ENCODE measurements around the gene PIK3R5.

PIK3R5 gene

DNA sequence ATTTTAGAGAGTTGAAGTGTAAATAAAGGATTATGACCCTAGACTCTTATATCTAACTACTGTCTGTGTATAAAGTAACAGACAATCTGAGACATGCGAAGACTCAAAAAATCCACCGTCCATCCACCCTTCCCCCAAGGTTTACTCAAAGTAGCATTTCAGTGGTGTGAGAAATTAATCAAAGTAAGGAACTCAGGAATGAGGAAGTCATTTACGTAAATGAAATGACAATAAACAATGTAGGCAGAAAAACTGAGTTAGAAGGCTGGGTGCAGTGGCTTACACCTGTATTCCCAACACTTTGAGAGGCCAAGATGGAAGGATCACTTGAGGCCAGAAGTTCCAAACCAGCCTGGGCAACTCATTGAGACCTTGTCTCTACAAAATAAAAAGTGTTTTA, 36.1 kb upstream of the PIK3R5 start:
- TF ChIP-seq GATA2 (IDR thresholded peaks at IDR 0.05; ENCODE audit: low read depth, low read length) = no peak
- TF ChIP-seq GATA3 (IDR thresholded peaks at IDR 0.05; ENCODE audit: low read depth, low read length) = no peak

DNA sequence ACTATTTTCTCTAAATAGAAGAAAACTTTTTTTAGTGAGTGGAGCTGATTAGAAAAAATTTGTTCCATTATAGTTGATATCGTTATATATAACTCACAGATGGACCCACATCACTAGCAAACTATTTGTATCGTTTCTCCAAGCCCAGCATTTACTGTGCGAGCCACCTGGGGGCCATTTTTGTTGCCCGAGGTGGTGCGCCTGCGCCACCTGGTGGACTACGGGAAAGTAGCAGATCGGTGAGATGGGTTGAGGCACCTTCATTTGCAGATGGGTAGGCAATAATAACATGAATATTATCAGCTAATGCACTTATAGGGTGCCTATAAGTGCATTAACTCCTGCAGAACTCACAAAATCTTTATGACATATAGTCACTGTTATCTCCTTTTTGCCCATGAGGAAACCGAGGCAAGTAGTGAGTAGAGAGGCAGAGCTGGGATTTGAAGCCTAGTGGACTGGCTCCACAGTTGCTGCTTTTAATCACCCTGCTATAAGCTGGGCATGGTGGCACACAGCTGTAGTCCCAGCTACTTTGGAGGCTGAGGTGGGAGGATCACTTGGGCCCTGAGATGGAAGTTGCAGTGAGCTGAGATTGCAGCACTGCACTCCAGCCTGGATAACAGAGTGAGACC, 32.6 kb upstream of the PIK3R5 start:
- no peak for TF ChIP-seq GATA3 (IDR thresholded peaks at IDR 0.05; ENCODE audit: low read depth, low read length)

DNA sequence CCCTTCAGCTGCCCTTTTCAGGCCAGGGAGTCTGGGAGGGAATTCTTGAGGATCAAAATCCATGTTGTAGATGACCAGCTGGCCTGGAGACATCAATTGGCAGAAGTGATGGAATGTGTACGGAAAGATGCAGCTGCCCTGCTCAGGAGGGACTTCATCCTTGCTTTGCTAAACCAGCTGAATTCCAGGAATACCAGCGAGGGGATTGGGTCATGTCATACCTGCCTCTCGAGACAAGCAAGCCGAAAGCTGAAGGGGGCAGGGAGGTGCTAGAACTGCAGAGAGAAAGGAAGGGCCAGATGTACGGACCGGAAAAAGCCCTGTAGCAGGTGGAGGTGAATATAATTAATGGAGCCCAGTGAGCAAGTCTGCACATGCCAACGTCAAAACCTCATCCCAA, 30.2 kb upstream of the PIK3R5 start:
- TF ChIP-seq GATA2 (IDR thresholded peaks at IDR 0.05; ENCODE audit: low read depth, low read length) (no peak), GATA3 (IDR thresholded peaks at IDR 0.05; ENCODE audit: low read depth, low read length) (no peak)

DNA sequence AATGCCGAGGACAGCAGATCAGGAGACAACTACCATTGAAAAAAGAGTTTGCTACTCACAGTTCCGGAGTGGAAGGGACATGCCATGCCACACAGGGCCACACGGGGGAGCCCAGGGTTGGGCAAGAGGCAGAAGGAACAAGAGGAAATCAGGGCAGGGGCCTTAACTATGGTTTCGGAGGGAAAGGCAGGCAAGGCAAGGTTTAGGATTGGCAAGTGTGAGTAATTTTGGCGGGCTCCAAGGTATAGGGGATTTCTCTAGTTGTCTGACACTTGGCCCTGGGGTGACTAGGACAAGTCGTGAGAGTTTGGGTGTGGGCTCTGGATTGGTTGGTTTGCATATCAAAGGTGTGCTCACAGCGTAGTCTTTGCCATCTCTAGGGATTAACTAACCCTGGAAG, 28.8 kb upstream of the PIK3R5 start:
- TF ChIP-seq GATA2 (IDR thresholded peaks at IDR 0.05; ENCODE audit: low read depth, low read length) = no peak
- TF ChIP-seq GATA3 (IDR thresholded peaks at IDR 0.05; ENCODE audit: low read depth, low read length) = no peak

DNA sequence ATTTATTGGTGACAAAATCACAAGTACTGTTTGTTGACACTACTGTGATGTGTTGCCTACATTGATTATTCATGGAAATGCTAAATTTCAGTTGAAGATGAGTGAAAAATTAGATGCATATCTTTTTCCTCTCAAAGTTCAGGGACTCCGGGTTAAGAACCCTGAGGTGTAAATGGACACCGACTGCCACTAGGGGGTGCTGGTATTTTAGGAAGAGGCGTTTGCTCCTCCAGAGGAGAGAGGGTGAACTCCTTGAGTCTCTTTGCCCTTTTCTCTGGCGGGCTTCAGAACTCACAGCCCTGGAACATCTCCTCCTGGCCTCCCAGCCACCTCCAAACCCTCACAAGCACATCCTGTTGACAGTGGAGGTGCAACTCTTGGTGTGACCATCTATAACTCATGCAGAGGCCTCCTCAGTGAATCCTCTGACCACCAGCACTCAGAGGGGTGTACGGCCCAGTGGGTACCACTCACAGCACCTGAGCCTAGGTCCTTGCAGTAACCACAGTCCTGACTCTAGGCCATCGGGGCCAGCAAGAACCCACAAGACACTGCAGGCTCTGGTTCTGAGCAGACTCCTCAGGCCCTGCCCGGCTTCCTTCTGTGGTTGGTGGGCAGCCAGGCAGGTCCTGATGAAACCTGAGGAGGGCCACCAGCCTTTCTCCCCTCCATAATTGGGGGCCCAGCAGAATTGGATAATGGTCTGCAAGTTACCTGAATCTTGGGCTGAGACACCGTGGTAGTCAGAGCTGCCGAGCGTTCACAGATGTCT, 26.2 kb upstream of the PIK3R5 start:
- TF ChIP-seq GATA3 (IDR thresholded peaks at IDR 0.05; ENCODE audit: low read depth, low read length) (no peak), GATA2 (IDR thresholded peaks at IDR 0.05; ENCODE audit: low read depth, low read length) (no peak)

DNA sequence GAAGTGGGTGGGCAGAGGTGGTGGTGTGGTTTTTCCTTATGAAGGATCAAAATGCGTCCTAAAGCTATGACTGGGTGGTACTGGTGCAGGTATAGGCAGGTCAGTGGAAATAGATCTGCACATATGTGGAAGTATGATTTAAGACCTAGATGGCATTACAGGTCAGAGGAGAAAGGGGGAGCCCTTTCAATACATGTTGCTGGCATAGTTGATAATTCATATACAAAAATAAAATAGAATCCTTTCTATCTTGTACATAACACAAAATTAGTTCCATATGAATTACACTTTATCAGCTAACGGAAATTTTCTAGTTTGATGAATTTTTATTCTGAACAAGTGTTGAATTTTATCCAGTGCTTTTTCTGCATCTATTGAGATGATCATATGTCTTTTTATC, 20.8 kb upstream of the PIK3R5 start:
- TF ChIP-seq GATA2 (IDR thresholded peaks at IDR 0.05; ENCODE audit: low read depth, low read length) = no peak
- TF ChIP-seq GATA3 (IDR thresholded peaks at IDR 0.05; ENCODE audit: low read depth, low read length) = no peak

DNA sequence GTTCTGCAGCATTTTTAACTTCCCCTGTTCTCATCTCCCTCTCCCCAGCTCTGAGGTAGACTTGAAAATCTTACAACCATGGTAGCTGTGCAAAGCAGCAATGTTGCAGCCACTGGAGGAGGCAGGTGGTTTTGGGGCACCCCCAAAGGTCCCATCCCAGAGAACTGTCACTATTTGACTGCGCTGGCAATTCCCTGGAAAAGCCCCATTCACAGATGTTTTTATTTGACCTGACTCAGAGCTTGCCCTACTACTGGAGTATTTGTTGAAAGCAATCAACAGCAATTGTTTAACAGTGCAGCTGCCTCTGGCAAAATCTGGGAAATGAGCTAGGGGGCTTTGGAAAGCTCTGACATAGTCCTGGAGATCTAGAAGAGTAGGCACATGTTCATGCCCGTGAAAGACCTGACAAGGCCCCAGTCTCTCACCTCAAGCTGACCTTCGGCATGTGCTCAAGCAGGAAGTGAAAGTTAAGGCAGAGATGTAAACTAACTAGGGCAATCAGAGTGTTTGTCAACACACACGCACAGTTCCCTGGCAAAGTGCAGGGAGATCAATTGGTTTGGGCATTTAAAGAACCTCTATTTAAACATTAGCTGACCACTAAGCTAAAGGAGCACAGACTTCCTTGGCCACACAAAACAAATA, 19.7 kb upstream of the PIK3R5 start:
- TF ChIP-seq GATA2 (IDR thresholded peaks at IDR 0.05; ENCODE audit: low read depth, low read length) = no peak
- TF ChIP-seq GATA3 (IDR thresholded peaks at IDR 0.05; ENCODE audit: low read depth, low read length) = no peak

DNA sequence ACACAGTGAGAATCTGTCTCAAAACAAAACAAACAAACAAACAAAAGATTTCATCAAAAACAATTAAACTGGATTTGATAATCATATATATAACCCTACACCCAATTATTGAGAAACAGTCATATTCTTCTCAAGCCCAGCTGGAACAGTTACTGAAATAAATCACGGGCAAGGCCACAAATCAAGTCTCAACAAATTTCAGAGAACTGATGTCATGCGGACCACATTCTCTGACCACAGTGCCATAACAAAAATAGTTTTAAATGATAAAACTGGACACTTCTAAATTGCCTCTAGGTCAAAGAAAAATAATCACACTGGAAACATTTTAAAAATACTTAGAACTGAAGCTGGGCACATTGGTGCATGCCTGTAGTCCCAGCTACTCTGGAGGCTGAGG, 15.9 kb upstream of the PIK3R5 start:
- TF ChIP-seq GATA2 (IDR thresholded peaks at IDR 0.05; ENCODE audit: low read depth, low read length) (no peak), GATA3 (IDR thresholded peaks at IDR 0.05; ENCODE audit: low read depth, low read length) (no peak)

DNA sequence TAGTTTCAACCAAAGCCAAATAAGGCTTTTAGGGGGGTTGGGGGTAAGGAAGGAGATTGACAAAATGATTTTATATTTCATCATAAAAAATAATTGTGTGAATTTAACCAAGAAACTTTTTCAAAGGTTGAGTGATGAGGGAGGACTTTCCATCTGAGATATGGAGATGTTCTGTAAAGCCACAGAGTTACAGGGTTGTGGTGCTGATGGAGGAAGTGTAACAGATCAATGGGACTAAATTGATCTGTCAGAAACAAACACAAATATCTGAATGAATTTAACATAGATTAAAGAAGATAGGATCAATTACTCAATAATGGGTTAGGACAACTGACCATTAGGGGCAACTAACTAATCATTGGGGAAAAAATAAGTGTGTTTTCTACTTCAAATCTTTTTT, 14.2 kb upstream of the PIK3R5 start:
- TF ChIP-seq GATA2 (IDR thresholded peaks at IDR 0.05; ENCODE audit: low read depth, low read length) (no peak), GATA3 (IDR thresholded peaks at IDR 0.05; ENCODE audit: low read depth, low read length) (no peak)

DNA sequence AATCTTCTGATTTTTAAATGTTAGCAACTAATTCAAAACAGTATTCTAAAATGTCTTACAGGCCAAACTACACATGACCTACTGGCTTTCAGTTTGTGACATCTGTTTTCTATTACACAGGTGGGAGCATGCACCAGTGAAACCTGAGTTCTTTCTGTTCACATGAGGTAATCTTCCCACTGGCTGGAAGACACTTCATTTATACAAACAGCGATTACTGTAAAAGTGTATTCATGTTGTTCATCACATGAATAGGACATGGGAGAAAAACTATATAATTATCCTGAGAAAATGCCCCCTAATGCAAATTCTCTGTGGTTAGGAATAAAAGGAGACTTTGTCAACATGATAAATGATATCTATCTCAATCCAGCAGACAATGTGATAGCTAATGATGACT, 11.1 kb upstream of the PIK3R5 start:
- TF ChIP-seq GATA2 (IDR thresholded peaks at IDR 0.05; ENCODE audit: low read depth, low read length) (no peak), GATA3 (IDR thresholded peaks at IDR 0.05; ENCODE audit: low read depth, low read length) (no peak)

DNA sequence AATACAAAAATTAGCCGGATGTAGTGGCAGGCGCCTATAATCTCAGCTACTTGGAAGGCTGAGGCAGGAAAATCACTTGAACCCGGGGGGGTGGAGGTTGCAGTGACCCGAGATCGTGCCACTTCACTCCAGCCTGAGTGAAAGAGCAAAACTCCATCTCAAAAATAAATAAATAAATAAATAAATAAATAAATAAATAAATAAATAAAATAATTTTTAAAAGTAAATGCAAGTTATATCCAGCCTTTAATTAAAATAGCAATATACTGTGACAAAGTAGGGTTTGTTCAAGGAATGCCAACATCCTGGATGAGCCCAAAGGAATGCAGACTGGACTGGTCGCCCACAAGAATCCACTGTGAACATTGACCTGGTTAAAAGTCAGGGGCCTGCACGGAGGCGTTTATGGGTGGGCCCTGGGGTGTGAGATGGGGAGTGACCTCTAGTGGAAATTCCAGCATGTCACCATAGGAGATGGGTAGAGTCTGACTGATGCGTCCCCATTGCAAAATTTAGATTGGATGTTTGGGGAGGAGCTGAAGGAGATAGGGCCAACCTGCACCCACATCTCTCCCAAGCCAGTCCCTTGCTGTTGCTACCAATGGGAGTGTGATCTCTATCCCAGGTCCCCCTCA, 9.7 kb upstream of the PIK3R5 start:
- TF ChIP-seq GATA3 (IDR thresholded peaks at IDR 0.05; ENCODE audit: low read depth, low read length) = no peak
- TF ChIP-seq GATA2 (IDR thresholded peaks at IDR 0.05; ENCODE audit: low read depth, low read length) = no peak

DNA sequence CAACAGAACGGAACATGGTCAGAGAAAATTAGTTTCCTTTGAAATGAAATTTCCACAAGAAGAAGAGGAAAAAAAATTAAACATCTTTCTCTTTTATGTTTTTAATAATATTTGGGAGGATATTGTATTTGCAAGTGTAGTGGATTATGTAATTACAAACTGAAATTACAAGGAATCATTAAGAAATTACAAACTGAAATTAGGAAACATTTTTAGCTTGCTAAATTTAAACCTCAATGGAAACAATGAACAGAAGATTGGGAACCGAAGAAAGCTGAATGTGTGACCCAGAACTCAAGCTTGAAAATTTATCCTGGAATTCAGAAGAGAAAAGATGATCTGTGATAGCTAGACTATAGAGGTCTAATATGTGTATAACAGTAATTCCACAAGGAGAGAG, 4.4 kb upstream of the PIK3R5 start:
- no peak for TF ChIP-seq GATA2 (IDR thresholded peaks at IDR 0.05; ENCODE audit: low read depth, low read length)
- no peak for TF ChIP-seq GATA3 (IDR thresholded peaks at IDR 0.05; ENCODE audit: low read depth, low read length)

DNA sequence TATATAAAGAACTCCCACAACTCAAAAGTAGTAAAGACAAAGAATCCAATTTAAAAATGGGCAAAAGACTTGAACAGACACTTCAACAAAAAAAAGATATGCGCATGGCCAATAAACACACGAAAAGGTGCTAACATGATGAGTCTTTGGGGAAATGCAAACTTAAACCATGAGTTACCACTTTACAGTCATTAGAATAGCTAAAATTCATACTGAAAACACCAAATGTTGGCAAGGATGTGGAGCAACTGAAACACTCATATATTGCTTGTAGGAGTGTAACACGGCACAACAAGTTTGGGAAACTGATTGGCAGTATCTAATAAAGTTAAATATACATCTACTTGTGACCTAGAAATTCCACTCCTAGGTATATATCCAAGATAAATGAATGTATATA, 3.0 kb upstream of the PIK3R5 start:
- TF ChIP-seq GATA3 (IDR thresholded peaks at IDR 0.05; ENCODE audit: low read depth, low read length) (no peak), GATA2 (IDR thresholded peaks at IDR 0.05; ENCODE audit: low read depth, low read length) (no peak)

DNA sequence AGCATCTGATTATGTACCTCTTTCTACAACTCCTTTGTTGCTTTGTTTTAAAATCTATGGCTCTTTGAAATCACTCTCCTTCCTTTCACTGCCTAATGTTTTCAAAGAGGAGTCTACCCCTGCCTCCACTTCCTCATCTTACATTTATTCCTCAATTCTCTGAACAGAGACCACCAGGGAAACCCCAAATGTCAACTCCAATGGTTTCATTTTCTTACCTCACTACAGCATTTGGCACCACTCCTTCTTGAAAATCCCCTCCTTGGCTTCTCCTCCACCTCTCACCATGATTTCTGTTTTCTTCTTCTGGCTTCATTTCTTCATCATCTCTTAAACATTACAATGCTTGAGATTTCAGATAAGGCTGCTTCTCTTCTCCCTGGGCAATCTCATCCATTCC, 2.4 kb upstream of the PIK3R5 start:
- TF ChIP-seq GATA2 (IDR thresholded peaks at IDR 0.05; ENCODE audit: low read depth, low read length) (no peak), GATA3 (IDR thresholded peaks at IDR 0.05; ENCODE audit: low read depth, low read length) (no peak)

DNA sequence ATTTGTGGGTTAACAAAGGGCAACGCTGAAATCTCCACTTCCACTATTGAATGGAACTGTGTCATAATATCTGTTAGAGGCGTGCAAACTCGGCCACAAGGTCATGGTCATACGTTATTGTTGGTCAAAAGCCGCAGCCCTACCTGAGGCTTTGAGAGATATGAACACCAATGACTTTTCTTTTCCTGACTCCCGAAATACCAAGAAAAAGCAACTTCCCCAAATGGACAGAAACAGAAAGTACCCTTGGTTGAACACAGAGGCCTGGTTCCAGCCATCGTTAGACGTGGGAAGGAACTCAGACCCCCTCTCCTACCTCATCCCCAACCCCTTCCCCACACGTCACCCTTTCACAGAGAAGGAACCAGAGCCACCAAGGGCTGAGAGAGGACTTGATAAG, 1.4 kb upstream of the PIK3R5 start:
- TF ChIP-seq GATA3 (IDR thresholded peaks at IDR 0.05; ENCODE audit: low read depth, low read length) (no peak), GATA2 (IDR thresholded peaks at IDR 0.05; ENCODE audit: low read depth, low read length) (no peak)

Data from SH-SY5Y (cell line).